PC-9 (cell line): Measurements from ENCODE around the gene DAPK1.

Experiments
- EZH2 ChIP-seq: fragments of 200-600 bp; sonication (generic); IDR thresholded peaks from 2 replicates; pipeline ENCODE4 v1.8.0; 2017; ENCODE audit warnings: antibody characterized with exemption, low read depth
- TF ChIP-seq, protein P1 (sequence below): fragments of 200-600 bp; sonication (generic); conservative IDR thresholded peaks from 2 replicates; pipeline ENCODE4 v1.6.1; 2017; ENCODE audit warnings: mixed run types, antibody characterized with exemption, mild to moderate bottlenecking, moderate library complexity

DNA sequence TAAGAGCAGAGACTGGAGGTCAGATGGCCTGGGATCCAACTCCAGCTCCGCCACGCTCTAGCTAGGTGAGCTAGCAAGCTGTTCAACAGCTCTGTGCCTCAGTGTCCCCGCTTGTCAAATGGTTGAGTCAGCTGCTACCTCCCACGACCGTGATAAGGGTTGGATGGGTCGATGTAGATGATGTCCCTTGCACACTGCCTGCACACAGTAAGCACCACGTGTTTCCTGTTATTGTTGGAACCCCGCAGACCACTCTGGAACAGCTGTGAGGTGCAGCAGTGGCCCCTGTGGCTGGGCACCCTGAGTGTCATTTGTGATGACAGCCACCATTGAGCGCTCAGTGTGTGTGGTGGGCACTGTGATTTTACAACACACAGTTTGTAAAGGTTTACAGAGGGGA lies 174.3 kb downstream of the DAPK1 start:
- TF ChIP-seq, protein P1, sequence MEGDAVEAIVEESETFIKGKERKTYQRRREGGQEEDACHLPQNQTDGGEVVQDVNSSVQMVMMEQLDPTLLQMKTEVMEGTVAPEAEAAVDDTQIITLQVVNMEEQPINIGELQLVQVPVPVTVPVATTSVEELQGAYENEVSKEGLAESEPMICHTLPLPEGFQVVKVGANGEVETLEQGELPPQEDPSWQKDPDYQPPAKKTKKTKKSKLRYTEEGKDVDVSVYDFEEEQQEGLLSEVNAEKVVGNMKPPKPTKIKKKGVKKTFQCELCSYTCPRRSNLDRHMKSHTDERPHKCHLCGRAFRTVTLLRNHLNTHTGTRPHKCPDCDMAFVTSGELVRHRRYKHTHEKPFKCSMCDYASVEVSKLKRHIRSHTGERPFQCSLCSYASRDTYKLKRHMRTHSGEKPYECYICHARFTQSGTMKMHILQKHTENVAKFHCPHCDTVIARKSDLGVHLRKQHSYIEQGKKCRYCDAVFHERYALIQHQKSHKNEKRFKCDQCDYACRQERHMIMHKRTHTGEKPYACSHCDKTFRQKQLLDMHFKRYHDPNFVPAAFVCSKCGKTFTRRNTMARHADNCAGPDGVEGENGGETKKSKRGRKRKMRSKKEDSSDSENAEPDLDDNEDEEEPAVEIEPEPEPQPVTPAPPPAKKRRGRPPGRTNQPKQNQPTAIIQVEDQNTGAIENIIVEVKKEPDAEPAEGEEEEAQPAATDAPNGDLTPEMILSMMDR = no peak
- no peak for TF ChIP-seq EZH2
